PC-3 (cell line): ENCODE data around the gene PMEPA1. TPM values are rescaled to one million over a fixed set of nuclear protein-coding genes. Genes with fewer than 3 reads are reported as not detected.

Experiments used
- ATAC-seq: fragments of 200-7000 bp; cut with Tn5 transposase; 2 replicates; pipeline ENCODE4 v1.9.1; 2020; ENCODE audit warnings: mild to moderate bottlenecking, moderate library complexity
- BruUV-seq: library from RNA; stranded (reverse); fragments of 400-500 nt; replicated peaks from 2 replicates; lab custom pipeline; 2021; lab: Mats Ljungman, UMichigan
- CTCF ChIA-PET: fragments of 300-600 bp; sonication (Branson Sonifier 250); formaldehyde crosslinking; loops from one replicate; lab custom pipeline; 2022; ENCODE audit warnings: antibody characterized with exemption; lab: Charles Lee
- POLR2A ChIA-PET: fragments of 300-600 bp; sonication (Branson Sonifier 250); formaldehyde crosslinking; loops from one replicate; lab custom pipeline; 2022; ENCODE audit warnings: antibody characterized with exemption; ENCODE audit not compliant: unreplicated experiment; lab: Charles Lee
- DNase-seq: peaks from one replicate; pipeline ENCODE4 v3.0.0-alpha.2; 2015
- H2AFZ ChIP-seq: fragments of 300-600 bp; sonication (generic); 2 replicates; pipeline ENCODE4 v1.6.0; 2016; ENCODE audit warnings: antibody characterized with exemption, low read length
- H3F3A ChIP-seq: fragments of 300-600 bp; sonication (generic); one replicate; pipeline ENCODE4 v1.6.0; 2017; ENCODE audit warnings: antibody characterized with exemption, low read length, control low read depth, mild to moderate bottlenecking; ENCODE audit not compliant: unreplicated experiment
- H3K27ac ChIP-seq: fragments of 300-600 bp; sonication (generic); 2 replicates; pipeline ENCODE4 v1.5.1; 2016; ENCODE audit warnings: mild to moderate bottlenecking, low read length
- H3K27me3 ChIP-seq: fragments of 300-600 bp; sonication (generic); 2 replicates; pipeline ENCODE4 v1.6.1; 2016; ENCODE audit warnings: low read length, mixed read lengths
- H3K36me3 ChIP-seq: fragments of 300-600 bp; sonication (generic); 2 replicates; pipeline ENCODE4 v1.6.1; 2016; ENCODE audit warnings: low read depth, mixed run types, low read length, mixed read lengths
- H3K4me1 ChIP-seq: fragments of 300-600 bp; sonication (generic); 2 replicates; pipeline ENCODE4 v1.5.1; 2016; ENCODE audit warnings: low read length; ENCODE audit not compliant: insufficient read depth
- H3K4me2 ChIP-seq: fragments of 300-600 bp; sonication (generic); 2 replicates; pipeline ENCODE4 v1.6.0; 2016; ENCODE audit warnings: low read length
- H3K4me3 ChIP-seq: fragments of 300-600 bp; sonication (generic); 2 replicates; pipeline ENCODE4 v1.5.1; 2016; ENCODE audit warnings: mild to moderate bottlenecking, low read length, mixed read lengths
- H3K79me2 ChIP-seq: fragments of 300-600 bp; sonication (generic); 2 replicates; pipeline ENCODE4 v1.6.1; 2017; ENCODE audit warnings: low read length, mixed read lengths
- H3K9ac ChIP-seq: fragments of 300-600 bp; sonication (generic); 2 replicates; pipeline ENCODE4 v1.6.0; 2016; ENCODE audit warnings: mild to moderate bottlenecking, low read length
- H3K9me2 ChIP-seq: fragments of 300-600 bp; sonication (generic); replicated peaks from 2 replicates; pipeline ENCODE4 v1.6.1; 2016; ENCODE audit warnings: mixed run types, low read length, mixed read lengths
- H3K9me3 ChIP-seq: fragments of 300-600 bp; sonication (generic); 2 replicates; pipeline ENCODE4 v1.6.1; 2016; ENCODE audit warnings: low read length, mixed read lengths
- H4K20me1 ChIP-seq: fragments of 300-600 bp; sonication (generic); 2 replicates; pipeline ENCODE4 v1.6.1; 2016; ENCODE audit warnings: low read length, mixed read lengths
- EZH2 ChIP-seq: fragments of 300-600 bp; sonication (generic); IDR thresholded peaks from one replicate; pipeline ENCODE4 v1.6.1; 2017; ENCODE audit warnings: antibody characterized with exemption, mild to moderate bottlenecking, low read length; ENCODE audit not compliant: unreplicated experiment
- EZH2phosphoT487 ChIP-seq: fragments of 300-600 bp; sonication (generic); IDR thresholded peaks from 2 replicates; pipeline ENCODE4 v1.6.1; 2018; ENCODE audit warnings: mild to moderate bottlenecking, antibody characterized with exemption, low read length, borderline replicate concordance
- intact Hi-C: fragments of 100-400 bp; cut with micrococcal nuclease; formaldehyde crosslinking; loops from 2 replicates; pipeline ENCODE4 v1.9.0; 2023
- total RNA-seq: library from RNA; depleted of rRNA; stranded (reverse); fragments of >200 nt; gene quantifications from 2 replicates; pipeline ENCODE4 v1.2.3, GENCODE V29; 2014
- TF ChIP-seq, protein P1 (sequence below): fragments of 300-600 bp; sonication (generic); conservative IDR thresholded peaks from 2 replicates; pipeline ENCODE4 v1.5.1; 2017; ENCODE audit warnings: antibody characterized with exemption, low read depth, mild to moderate bottlenecking, low read length

The PMEPA1 gene
- total RNA-seq, 1 experiment from 2014 or later = 21.9 TPM

DNA sequence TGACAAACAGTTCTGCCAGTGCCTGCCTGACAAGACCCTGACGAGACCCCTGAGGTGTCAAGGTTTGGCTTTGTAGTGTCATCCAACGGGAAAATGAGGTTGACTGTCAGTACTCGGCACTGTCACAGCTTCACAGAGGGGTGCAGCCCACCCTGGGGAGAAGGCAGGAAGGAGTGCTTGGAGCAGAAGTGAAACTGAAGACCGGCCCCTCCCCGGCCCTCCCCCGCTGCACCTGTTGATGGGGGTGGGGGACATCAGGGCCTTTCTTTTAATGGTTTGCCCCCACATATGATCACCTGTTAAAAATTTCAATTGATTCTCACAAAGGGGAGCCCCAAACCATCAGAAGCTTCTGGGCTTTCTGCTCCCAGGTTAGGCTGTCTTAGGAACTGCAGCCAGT lies 6.8 kb downstream of the PMEPA1 start:
- no peak for DNase-seq
- H3K36me3 ChIP-seq = peaks cover 35% of the 10 kb centered on the region
- no TSS peak for BruUV-seq
- H3K9me3 ChIP-seq = no peaks in the 10 kb centered on the region
- no peaks in the 10 kb centered on the region for H3K27me3 ChIP-seq
- no peak overlapping the region for H2AFZ ChIP-seq
- CTCF ChIA-PET = no interaction called here
- intact Hi-C loops = no loop called here
- peaks cover 70% of the 10 kb centered on the region for H3K4me1 ChIP-seq
- no peak overlapping the region for H3K4me2 ChIP-seq
- peaks cover 93% of the 10 kb centered on the region for H3K79me2 ChIP-seq
- no peaks in the 10 kb centered on the region for H3K9me2 ChIP-seq
- H3K9ac ChIP-seq = no peak overlapping the region
- H3F3A ChIP-seq = peaks cover 16% of the 10 kb centered on the region
- no peak for ATAC-seq
- H3K27ac ChIP-seq = no peak overlapping the region
- TF ChIP-seq EZH2phosphoT487 (no peak), EZH2 (no peak)
- TF ChIP-seq, protein P1, sequence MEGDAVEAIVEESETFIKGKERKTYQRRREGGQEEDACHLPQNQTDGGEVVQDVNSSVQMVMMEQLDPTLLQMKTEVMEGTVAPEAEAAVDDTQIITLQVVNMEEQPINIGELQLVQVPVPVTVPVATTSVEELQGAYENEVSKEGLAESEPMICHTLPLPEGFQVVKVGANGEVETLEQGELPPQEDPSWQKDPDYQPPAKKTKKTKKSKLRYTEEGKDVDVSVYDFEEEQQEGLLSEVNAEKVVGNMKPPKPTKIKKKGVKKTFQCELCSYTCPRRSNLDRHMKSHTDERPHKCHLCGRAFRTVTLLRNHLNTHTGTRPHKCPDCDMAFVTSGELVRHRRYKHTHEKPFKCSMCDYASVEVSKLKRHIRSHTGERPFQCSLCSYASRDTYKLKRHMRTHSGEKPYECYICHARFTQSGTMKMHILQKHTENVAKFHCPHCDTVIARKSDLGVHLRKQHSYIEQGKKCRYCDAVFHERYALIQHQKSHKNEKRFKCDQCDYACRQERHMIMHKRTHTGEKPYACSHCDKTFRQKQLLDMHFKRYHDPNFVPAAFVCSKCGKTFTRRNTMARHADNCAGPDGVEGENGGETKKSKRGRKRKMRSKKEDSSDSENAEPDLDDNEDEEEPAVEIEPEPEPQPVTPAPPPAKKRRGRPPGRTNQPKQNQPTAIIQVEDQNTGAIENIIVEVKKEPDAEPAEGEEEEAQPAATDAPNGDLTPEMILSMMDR = no peak
- no peak overlapping the region for H3K4me3 ChIP-seq
- H4K20me1 ChIP-seq = peaks cover 82% of the 10 kb centered on the region
- POLR2A ChIA-PET = no interaction called here

DNA sequence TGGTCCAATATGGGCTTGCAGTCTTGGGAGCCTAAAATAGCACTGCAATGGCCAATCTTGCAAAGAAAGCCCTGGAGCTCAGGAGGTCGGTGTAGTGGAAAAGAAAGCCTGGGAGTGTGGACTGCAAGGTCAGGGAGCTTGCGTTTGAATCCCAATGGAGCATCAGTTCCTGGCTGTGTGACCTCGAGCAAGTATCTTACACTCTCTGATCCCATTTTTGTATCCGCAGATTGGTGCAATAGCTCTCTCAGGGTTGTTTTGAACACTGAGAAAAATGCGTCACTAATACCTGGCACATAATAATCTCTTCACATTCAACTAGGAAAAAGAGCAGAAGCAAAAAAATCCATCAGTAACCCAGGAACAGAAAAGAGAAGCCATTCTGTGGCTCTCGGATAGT lies 7.3 kb downstream of the PMEPA1 start:
- H3K4me1 ChIP-seq = peaks cover 71% of the 10 kb centered on the region
- H4K20me1 ChIP-seq = peaks cover 77% of the 10 kb centered on the region
- H3K4me2 ChIP-seq = no peak overlapping the region
- H3K4me3 ChIP-seq = no peak overlapping the region
- TF ChIP-seq EZH2phosphoT487 = no peak
- no peak for TF ChIP-seq EZH2
- TF ChIP-seq, protein P1 = no peak
- no TSS peak for BruUV-seq
- H3K9me2 ChIP-seq = no peaks in the 10 kb centered on the region
- POLR2A ChIA-PET = no interaction called here
- CTCF ChIA-PET = no interaction called here
- ATAC-seq (no peak), DNase-seq (no peak)
- H3K9me3 ChIP-seq = no peaks in the 10 kb centered on the region
- H3K36me3 ChIP-seq = peaks cover 35% of the 10 kb centered on the region
- H3K79me2 ChIP-seq = peaks cover 93% of the 10 kb centered on the region
- no peaks in the 10 kb centered on the region for H3K27me3 ChIP-seq
- H2AFZ ChIP-seq = no peak overlapping the region
- peaks cover 19% of the 10 kb centered on the region for H3F3A ChIP-seq
- intact Hi-C loops = no loop called here
- H3K27ac ChIP-seq = no peak overlapping the region
- H3K9ac ChIP-seq = no peak overlapping the region

DNA sequence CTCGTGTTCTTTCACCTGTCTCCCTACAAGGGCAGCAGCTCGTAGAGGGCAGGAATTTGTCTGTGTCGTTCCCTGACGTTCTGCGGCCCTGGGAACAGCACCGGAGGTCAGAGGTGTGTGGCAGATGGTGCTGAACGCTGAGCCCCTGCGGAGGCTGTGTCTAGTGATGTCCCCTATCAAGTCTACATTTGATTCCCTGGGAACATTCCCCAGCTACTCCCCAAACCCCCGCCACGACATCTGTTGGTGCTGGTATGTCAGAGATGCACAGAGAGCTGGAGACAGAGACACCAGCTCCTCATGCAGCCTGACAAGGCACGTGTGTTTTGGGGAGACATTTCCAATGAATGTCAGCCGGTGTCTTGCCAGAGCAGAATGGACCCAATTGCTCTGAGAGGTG lies 7.7 kb downstream of the PMEPA1 start:
- H3K27ac ChIP-seq = no peak overlapping the region
- peaks cover 93% of the 10 kb centered on the region for H3K79me2 ChIP-seq
- no peak overlapping the region for H3K4me2 ChIP-seq

More for the DNA sequence above, 7.7 kb downstream of the PMEPA1 start:
- Histone ChIP-seq H3K4me3 (no peak overlapping the region), H3K27me3 (no peaks in the 10 kb centered on the region), H3K4me1 (peaks cover 71% of the 10 kb centered on the region), H3K9me3 (no peaks in the 10 kb centered on the region), H3K9ac (no peak overlapping the region), H4K20me1 (peaks cover 73% of the 10 kb centered on the region), H3K36me3 (peaks cover 35% of the 10 kb centered on the region), H3K9me2 (no peaks in the 10 kb centered on the region), H3F3A (peaks cover 19% of the 10 kb centered on the region), H2AFZ (no peak overlapping the region)
- DNase-seq = no peak
- TF ChIP-seq EZH2phosphoT487 = no peak
- TF ChIP-seq, protein P1 = no peak
- no peak for TF ChIP-seq EZH2
- no TSS peak for BruUV-seq
- intact Hi-C loops = no loop called here
- ATAC-seq = no peak
- ChIA-PET CTCF (interaction anchor here (0.6 kb wide), 1 partner anchor 9 kb away, joined by 3 read pairs; no protein-coding TSS in a partner anchor), POLR2A (no interaction called here)
